Panc1 (cell line): ENCODE results near the gene FGR. TPM values are rescaled to one million over a fixed set of nuclear protein-coding genes. Genes with fewer than 3 reads are reported as not detected.
"Not testable (repeated sequence)": the region's sequence is repeated elsewhere in the genome, so short reads cannot be mapped to it uniquely, and the experiment has no call there.

Source experiments
- ATAC-seq: fragments of 200-7000 bp; cut with Tn5 transposase; 2 replicates; pipeline ENCODE4 v1.9.1; 2020; ENCODE audit warnings: mild to moderate bottlenecking, moderate library complexity
- BruUV-seq: library from RNA; stranded (reverse); fragments of 400-500 nt; replicated peaks from 2 replicates; lab custom pipeline; 2021; lab: Mats Ljungman, UMichigan
- CTCF ChIA-PET: fragments of 300-600 bp; sonication (Branson Sonifier 250); formaldehyde crosslinking; loops from one replicate; lab custom pipeline; 2022; ENCODE audit warnings: antibody characterized with exemption; lab: Charles Lee
- POLR2A ChIA-PET: fragments of 300-600 bp; sonication (Branson Sonifier 250); formaldehyde crosslinking; loops from one replicate; lab custom pipeline; 2022; ENCODE audit warnings: antibody characterized with exemption; lab: Charles Lee
- DNase-seq: peaks from one replicate; pipeline ENCODE4 v3.0.0-alpha.2; 2010; ENCODE audit warnings: low read depth, low spot score
- H3K27ac ChIP-seq: 2 replicates; pipeline ENCODE4 v1.5.1; 2011; ENCODE audit warnings: mild to moderate bottlenecking, low read length, inconsistent platforms
- H3K27me3 ChIP-seq: fragments of 200-500 bp; sonication (Bioruptor generic); 2 replicates; pipeline ENCODE4 v1.6.0; 2014; ENCODE audit warnings: low read length, inconsistent platforms; ENCODE audit not compliant: control insufficient read depth, insufficient read depth
- H3K36me3 ChIP-seq: fragments of 200-500 bp; sonication (Bioruptor generic); 2 replicates; pipeline ENCODE4 v1.5.1; 2014; ENCODE audit warnings: inconsistent platforms, mild to moderate bottlenecking, low read length, moderate library complexity; ENCODE audit not compliant: control insufficient read depth, insufficient read depth
- H3K4me1 ChIP-seq: 2 replicates; pipeline ENCODE4 v1.5.1; 2011; ENCODE audit warnings: inconsistent platforms, mild to moderate bottlenecking, low read length, moderate library complexity; ENCODE audit not compliant: control insufficient read depth, insufficient read depth
- H3K4me3 ChIP-seq, 2 experiments: 2 replicates each; pipeline ENCODE4 v1.5.1; 2011 to 2012; ENCODE audit warnings: low read depth in 2 of 2, low read length in 2 of 2, mild to moderate bottlenecking in 2 of 2, inconsistent platforms in 1 of 2, moderate library complexity in 1 of 2
- H3K9me3 ChIP-seq: fragments of 200-500 bp; sonication (Bioruptor generic); 2 replicates; pipeline ENCODE4 v1.5.1; 2014; ENCODE audit warnings: low read depth, mild to moderate bottlenecking, inconsistent platforms, low read length, moderate library complexity; ENCODE audit not compliant: control insufficient read depth, insufficient read depth
- POLR2AphosphoS5 ChIP-seq: IDR thresholded peaks from 2 replicates; pipeline ENCODE4 v1.6.1; 2012; ENCODE audit warnings: mild to moderate bottlenecking, low read depth, low read length, moderate library complexity
- SIN3A ChIP-seq: IDR thresholded peaks from 2 replicates; pipeline ENCODE4 v1.6.1; 2012; ENCODE audit warnings: low read depth, mild to moderate bottlenecking, low read length, moderate library complexity, borderline replicate concordance; ENCODE audit not compliant: insufficient read depth
- TCF7L2 ChIP-seq: IDR thresholded peaks from 2 replicates; pipeline ENCODE4 v1.6.1; 2011; ENCODE audit warnings: mild to moderate bottlenecking, low read depth, low read length, inconsistent platforms
- in situ Hi-C: cut with HindIII; loops from 2 replicates; pipeline ENCODE4 v1.10.0; 2016; ENCODE audit warnings: low sequenced_read_pairs, low pct_unique_long_range_greater_than_20kb
- intact Hi-C: fragments of 100-400 bp; cut with micrococcal nuclease; formaldehyde crosslinking; loops from one replicate; pipeline ENCODE4 v1.10.0; 2022; ENCODE audit not compliant: unreplicated experiment
- total RNA-seq: library from RNA; stranded (reverse); gene quantifications from one replicate; pipeline ENCODE4 v1.2.1, GENCODE V29; 2021; ENCODE audit not compliant: unreplicated experiment
- TF ChIP-seq, protein P1 (sequence below), 2 experiments: IDR thresholded peaks; 2 replicates each; pipeline ENCODE4 v1.6.1; 2011 to 2012; ENCODE audit warnings: low read depth in 2 of 2, control low read depth in 1 of 2, low read length in 1 of 2, mild to moderate bottlenecking in 1 of 2, moderate library complexity in 1 of 2; ENCODE audit not compliant: insufficient read depth in 1 of 2
- TF ChIP-seq, protein P2 (sequence below): fragments of 450-650 bp; IDR thresholded peaks from 2 replicates; pipeline ENCODE4 v1.5.1; 2017; ENCODE audit warnings: mild to moderate bottlenecking

The FGR gene
- total RNA-seq, 1 experiment from 2014 or later = 0.18 TPM

DNA sequence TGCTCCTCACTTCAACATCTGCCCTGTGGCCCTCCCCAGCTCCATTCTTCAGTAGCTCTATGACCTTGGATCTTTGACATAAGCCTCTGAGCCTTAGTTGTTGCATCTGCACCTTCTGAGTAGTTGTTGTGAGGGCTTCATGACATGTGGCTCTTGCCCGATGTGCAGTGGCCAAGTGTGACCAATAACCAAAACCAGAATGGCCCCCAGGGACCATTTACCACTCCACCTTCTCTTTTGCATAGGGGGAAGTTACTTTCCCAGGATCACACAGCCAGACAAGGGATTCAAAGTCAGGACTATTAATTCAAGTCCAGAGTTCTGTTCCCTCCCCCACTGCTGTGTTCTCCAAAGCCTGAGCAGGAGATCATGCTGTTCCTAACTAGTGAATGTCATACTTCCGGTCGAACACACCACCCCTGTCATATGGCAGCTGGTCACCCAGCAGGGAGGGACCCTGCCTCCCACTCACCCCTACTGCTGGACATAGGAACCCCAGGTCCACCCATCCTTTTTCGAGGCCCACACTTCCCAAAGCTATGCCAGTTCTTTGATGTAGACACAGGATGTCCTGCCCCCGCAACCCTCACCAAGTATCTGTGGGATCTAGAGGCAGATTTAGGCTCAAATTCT is 4.0 kb downstream of the FGR start:
- BruUV-seq = no TSS peak
- CTCF ChIA-PET = no interaction called here
- TF ChIP-seq POLR2AphosphoS5 = no peak
- TF ChIP-seq, protein P1, sequence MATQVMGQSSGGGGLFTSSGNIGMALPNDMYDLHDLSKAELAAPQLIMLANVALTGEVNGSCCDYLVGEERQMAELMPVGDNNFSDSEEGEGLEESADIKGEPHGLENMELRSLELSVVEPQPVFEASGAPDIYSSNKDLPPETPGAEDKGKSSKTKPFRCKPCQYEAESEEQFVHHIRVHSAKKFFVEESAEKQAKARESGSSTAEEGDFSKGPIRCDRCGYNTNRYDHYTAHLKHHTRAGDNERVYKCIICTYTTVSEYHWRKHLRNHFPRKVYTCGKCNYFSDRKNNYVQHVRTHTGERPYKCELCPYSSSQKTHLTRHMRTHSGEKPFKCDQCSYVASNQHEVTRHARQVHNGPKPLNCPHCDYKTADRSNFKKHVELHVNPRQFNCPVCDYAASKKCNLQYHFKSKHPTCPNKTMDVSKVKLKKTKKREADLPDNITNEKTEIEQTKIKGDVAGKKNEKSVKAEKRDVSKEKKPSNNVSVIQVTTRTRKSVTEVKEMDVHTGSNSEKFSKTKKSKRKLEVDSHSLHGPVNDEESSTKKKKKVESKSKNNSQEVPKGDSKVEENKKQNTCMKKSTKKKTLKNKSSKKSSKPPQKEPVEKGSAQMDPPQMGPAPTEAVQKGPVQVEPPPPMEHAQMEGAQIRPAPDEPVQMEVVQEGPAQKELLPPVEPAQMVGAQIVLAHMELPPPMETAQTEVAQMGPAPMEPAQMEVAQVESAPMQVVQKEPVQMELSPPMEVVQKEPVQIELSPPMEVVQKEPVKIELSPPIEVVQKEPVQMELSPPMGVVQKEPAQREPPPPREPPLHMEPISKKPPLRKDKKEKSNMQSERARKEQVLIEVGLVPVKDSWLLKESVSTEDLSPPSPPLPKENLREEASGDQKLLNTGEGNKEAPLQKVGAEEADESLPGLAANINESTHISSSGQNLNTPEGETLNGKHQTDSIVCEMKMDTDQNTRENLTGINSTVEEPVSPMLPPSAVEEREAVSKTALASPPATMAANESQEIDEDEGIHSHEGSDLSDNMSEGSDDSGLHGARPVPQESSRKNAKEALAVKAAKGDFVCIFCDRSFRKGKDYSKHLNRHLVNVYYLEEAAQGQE (IDR thresholded peaks at IDR 0.05; ENCODE audit: insufficient read depth in 1 of 2, low read depth in 2 of 2, low read length in 1 of 2) = no peak
- no peak for TF ChIP-seq TCF7L2
- no peak for TF ChIP-seq SIN3A
- TF ChIP-seq, protein P2, sequence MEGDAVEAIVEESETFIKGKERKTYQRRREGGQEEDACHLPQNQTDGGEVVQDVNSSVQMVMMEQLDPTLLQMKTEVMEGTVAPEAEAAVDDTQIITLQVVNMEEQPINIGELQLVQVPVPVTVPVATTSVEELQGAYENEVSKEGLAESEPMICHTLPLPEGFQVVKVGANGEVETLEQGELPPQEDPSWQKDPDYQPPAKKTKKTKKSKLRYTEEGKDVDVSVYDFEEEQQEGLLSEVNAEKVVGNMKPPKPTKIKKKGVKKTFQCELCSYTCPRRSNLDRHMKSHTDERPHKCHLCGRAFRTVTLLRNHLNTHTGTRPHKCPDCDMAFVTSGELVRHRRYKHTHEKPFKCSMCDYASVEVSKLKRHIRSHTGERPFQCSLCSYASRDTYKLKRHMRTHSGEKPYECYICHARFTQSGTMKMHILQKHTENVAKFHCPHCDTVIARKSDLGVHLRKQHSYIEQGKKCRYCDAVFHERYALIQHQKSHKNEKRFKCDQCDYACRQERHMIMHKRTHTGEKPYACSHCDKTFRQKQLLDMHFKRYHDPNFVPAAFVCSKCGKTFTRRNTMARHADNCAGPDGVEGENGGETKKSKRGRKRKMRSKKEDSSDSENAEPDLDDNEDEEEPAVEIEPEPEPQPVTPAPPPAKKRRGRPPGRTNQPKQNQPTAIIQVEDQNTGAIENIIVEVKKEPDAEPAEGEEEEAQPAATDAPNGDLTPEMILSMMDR = no peak
- Histone ChIP-seq H3K4me1 (no peaks in the 10 kb centered on the region), H3K27me3 (peaks cover 9% of the 10 kb centered on the region; the same call in 1 of the 2 replicates), H3K4me3 (no peak overlapping the region), H3K9me3 (no peaks in the 10 kb centered on the region), H3K27ac (no peak overlapping the region), H3K36me3 (no peaks in the 10 kb centered on the region)
- intact Hi-C loops = no loop called here
- DNase-seq (no peak), ATAC-seq (no peak)
- in situ Hi-C loops = no loop called here
- POLR2A ChIA-PET = no interaction called here

DNA sequence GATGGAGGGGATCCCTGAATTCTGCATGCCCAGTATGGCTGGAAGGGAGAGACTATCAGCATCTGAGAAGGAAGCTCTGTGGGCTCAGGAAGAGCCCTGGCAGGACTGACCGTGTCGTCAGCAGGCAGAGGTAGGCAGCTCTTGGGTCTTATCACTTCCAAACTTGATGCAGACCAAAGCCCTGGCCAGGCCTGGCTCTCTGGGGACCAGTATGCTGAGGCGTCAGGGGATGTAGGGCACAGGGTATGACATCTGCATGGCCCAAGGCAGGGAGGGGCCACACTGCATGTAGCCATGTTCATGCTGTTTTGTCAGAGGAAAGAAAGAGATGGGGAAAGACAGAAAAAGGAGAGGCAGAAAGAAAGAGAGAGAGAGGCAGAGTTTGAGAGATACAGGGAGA is 6.3 kb downstream of the FGR start:
- H3K4me3 ChIP-seq = no peak overlapping the region
- ChIA-PET POLR2A (no interaction called here), CTCF (interaction anchor here (0.7 to 0.8 kb wide), 2 partner anchors 43 to 327 kb away, joined by 4 to 6 read pairs; partner anchors contain the start of gene IFI6)
- 0 out of 2 replicates have a peak, but pooled peaks cover under 1% of the 10 kb centered on the region for H3K27me3 ChIP-seq
- ATAC-seq = no peak
- no peaks in the 10 kb centered on the region for H3K9me3 ChIP-seq
- DNase-seq = no peak
- H3K4me1 ChIP-seq = no peaks in the 10 kb centered on the region
- no TSS peak for BruUV-seq
- in situ Hi-C loops = no loop called here
- no peak for TF ChIP-seq SIN3A
- TF ChIP-seq, protein P1 (IDR thresholded peaks at IDR 0.05; ENCODE audit: insufficient read depth in 1 of 2, low read depth in 2 of 2, low read length in 1 of 2) = no peak
- no peak for TF ChIP-seq POLR2AphosphoS5
- TF ChIP-seq, protein P2 = no peak
- TF ChIP-seq TCF7L2 = no peak
- no peaks in the 10 kb centered on the region for H3K36me3 ChIP-seq
- no peak overlapping the region for H3K27ac ChIP-seq
- intact Hi-C loops = no loop called here

DNA sequence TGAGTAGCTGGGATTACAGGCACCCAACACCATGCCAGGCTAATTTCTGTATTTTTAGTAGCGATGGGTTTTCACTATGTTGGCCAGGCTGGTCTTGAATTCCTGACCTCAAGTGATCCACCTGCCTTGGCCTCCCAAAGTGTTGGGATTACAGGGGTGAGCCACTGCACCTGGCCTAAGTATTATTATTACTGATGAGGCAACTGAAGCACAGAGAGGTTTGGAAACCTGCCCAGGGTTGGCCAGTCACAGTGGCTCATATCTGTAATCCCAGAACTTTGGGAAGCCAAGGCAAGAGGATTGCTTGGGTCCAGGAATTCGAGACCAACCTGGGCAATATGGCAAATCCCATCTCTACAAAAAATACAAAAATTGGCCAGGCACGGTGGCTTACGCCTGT is 7.3 kb downstream of the FGR start:
- in situ Hi-C loops, H3K9me3 ChIP-seq, DNase-seq, H3K4me3 ChIP-seq, H3K27me3 ChIP-seq, BruUV-seq, H3K4me1 ChIP-seq, H3K27ac ChIP-seq, ATAC-seq, intact Hi-C loops, POLR2A ChIA-PET, H3K36me3 ChIP-seq: not testable (repeated sequence)
- CTCF ChIA-PET = interaction anchor here (0.7 kb wide), 1 partner anchor 326 kb away, joined by 6 read pairs; no protein-coding TSS in a partner anchor
